ENCODE data around the gene KIAA0753. TPM values are rescaled to one million over a fixed set of nuclear protein-coding genes. Genes with fewer than 3 reads are reported as not detected.

The KIAA0753 gene
- total and polyA plus RNA-seq, 9 of the 15 experiments (the other 6 are each of a cell fraction or from before 2014, with no cell fraction given), result 2.0 to 9.0 (median 6.9) TPM

DNA sequence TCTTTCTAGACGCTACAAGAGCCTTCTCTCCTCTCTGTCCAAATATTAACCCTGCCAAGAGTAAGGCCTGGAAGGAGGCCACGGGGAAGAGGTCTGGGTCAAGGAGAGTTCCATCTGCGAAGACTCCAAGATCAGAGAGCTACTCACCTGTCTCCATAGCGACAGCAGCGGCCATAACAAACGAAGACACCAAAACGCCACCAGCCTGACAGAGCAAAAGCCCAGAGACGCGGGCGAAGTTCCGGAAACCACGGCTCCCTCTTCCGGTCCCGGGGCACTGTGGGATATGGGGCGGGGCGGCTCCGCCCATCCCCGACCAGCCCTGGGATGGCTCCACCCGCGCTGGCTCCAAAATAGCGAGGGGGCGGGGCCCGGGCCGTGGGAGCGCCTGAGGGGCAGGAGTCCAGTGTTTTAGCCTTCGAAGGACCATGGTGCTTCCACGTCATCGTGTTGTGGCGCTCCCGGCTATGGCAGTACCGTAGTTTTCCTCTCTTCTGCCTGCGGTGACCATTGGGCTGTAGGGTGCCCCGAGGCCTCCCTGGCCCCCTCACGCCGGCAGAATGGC is 10.9 kb upstream of the KIAA0753 start, which contains the start of the genes C17orf100 and MED31 (continued):
- TF ChIP-seq, protein P1, sequence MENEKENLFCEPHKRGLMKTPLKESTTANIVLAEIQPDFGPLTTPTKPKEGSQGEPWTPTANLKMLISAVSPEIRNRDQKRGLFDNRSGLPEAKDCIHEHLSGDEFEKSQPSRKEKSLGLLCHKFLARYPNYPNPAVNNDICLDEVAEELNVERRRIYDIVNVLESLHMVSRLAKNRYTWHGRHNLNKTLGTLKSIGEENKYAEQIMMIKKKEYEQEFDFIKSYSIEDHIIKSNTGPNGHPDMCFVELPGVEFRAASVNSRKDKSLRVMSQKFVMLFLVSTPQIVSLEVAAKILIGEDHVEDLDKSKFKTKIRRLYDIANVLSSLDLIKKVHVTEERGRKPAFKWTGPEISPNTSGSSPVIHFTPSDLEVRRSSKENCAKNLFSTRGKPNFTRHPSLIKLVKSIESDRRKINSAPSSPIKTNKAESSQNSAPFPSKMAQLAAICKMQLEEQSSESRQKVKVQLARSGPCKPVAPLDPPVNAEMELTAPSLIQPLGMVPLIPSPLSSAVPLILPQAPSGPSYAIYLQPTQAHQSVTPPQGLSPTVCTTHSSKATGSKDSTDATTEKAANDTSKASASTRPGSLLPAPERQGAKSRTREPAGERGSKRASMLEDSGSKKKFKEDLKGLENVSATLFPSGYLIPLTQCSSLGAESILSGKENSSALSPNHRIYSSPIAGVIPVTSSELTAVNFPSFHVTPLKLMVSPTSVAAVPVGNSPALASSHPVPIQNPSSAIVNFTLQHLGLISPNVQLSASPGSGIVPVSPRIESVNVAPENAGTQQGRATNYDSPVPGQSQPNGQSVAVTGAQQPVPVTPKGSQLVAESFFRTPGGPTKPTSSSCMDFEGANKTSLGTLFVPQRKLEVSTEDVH (IDR thresholded peaks at IDR 0.05; ENCODE audit: low read depth, partially characterized antibody), result peak; percentile 23
- TF ChIP-seq, protein P2, sequence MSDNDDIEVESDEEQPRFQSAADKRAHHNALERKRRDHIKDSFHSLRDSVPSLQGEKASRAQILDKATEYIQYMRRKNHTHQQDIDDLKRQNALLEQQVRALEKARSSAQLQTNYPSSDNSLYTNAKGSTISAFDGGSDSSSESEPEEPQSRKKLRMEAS (CRISPR knock-in tag; IDR thresholded peaks at IDR 0.05), result no peak
- TF ChIP-seq, protein P3, sequence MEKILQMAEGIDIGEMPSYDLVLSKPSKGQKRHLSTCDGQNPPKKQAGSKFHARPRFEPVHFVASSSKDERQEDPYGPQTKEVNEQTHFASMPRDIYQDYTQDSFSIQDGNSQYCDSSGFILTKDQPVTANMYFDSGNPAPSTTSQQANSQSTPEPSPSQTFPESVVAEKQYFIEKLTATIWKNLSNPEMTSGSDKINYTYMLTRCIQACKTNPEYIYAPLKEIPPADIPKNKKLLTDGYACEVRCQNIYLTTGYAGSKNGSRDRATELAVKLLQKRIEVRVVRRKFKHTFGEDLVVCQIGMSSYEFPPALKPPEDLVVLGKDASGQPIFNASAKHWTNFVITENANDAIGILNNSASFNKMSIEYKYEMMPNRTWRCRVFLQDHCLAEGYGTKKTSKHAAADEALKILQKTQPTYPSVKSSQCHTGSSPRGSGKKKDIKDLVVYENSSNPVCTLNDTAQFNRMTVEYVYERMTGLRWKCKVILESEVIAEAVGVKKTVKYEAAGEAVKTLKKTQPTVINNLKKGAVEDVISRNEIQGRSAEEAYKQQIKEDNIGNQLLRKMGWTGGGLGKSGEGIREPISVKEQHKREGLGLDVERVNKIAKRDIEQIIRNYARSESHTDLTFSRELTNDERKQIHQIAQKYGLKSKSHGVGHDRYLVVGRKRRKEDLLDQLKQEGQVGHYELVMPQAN (IDR thresholded peaks at IDR 0.05; ENCODE audit: borderline replicate concordance), result 0 out of 2 replicates have a peak, but pooled peaks have one; percentile 64
- peak in 1 of 2 experiments; percentile 58; a peak in 1 of 4 replicates for TF ChIP-seq HDAC1 (IDR thresholded peaks at IDR 0.05)
- TF ChIP-seq RFX1 (IDR thresholded peaks at IDR 0.05), result peak; percentile 93
- peak in 1 of 2 experiments; percentile 30; a peak in 1 of 4 replicates for TF ChIP-seq CSDE1 (IDR thresholded peaks at IDR 0.05)
- TF ChIP-seq HMGN3 (IDR thresholded peaks at IDR 0.05; ENCODE audit: borderline replicate concordance, extremely low read depth, insufficient read length, low read depth, low read length), result peak; percentile 62
- TF ChIP-seq RBBP5 (IDR thresholded peaks at IDR 0.05; ENCODE audit: borderline replicate concordance, insufficient read depth, low read length, poor library complexity, severe bottlenecking), result no peak
- TF ChIP-seq KLF13 (tag; IDR thresholded peaks at IDR 0.05; ENCODE audit: borderline replicate concordance, low read depth), result 0 out of 2 replicates have a peak, but pooled peaks have one; percentile 7
- peak; percentile 33 to 72; a peak in 2 of 4 replicates for TF ChIP-seq MAZ (CRISPR knock-in tag; conservative IDR thresholded peaks at IDR 0.05 in 1 of 2, IDR thresholded peaks at IDR 0.05 in 1 of 2)
- TF ChIP-seq ZSCAN32 (CRISPR knock-in tag; IDR thresholded peaks at IDR 0.05), result no peak
- TF ChIP-seq SIN3A (IDR thresholded peaks at IDR 0.05; ENCODE audit: borderline replicate concordance in 2 of 2, control insufficient read depth in 1 of 2, low read depth in 2 of 2, low read length in 2 of 2), result peak in 1 of 2 experiments; percentile 76; a peak in 1 of 4 replicates
- TF ChIP-seq TAF9B (IDR thresholded peaks at IDR 0.05; ENCODE audit: partially characterized antibody), result peak; percentile 18
- TF ChIP-seq, protein P4, sequence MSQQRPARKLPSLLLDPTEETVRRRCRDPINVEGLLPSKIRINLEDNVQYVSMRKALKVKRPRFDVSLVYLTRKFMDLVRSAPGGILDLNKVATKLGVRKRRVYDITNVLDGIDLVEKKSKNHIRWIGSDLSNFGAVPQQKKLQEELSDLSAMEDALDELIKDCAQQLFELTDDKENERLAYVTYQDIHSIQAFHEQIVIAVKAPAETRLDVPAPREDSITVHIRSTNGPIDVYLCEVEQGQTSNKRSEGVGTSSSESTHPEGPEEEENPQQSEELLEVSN (IDR thresholded peaks at IDR 0.05; ENCODE audit: borderline replicate concordance in 1 of 2, extremely low read depth in 1 of 2, insufficient read depth in 1 of 2, insufficient read length in 1 of 2, low read depth in 1 of 2, low read length in 1 of 2, poor library complexity in 1 of 2, severe bottlenecking in 1 of 2), result peak in 1 of 2 experiments; percentile 64
- no peak for TF ChIP-seq WHSC1 (IDR thresholded peaks at IDR 0.05; ENCODE audit: low read length)
- peak in 1 of 2 experiments; percentile 73; a peak in 1 of 4 replicates for TF ChIP-seq KDM4B (IDR thresholded peaks at IDR 0.05; ENCODE audit: borderline replicate concordance in 2 of 2, low read depth in 1 of 2)
- TF ChIP-seq, protein P5, sequence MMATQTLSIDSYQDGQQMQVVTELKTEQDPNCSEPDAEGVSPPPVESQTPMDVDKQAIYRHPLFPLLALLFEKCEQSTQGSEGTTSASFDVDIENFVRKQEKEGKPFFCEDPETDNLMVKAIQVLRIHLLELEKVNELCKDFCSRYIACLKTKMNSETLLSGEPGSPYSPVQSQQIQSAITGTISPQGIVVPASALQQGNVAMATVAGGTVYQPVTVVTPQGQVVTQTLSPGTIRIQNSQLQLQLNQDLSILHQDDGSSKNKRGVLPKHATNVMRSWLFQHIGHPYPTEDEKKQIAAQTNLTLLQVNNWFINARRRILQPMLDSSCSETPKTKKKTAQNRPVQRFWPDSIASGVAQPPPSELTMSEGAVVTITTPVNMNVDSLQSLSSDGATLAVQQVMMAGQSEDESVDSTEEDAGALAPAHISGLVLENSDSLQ (IDR thresholded peaks at IDR 0.05), result peak; percentile 51

Data from K562 (cell line).